Activated gamma-delta T cell (primary cell): ENCODE measurements around the gene MAN2A2.

Source experiments
- DNase-seq: peaks from one replicate; lab custom pipeline; 2025; lab: John Stamatoyannopoulos, UW
- total RNA-seq, 2 donors: gene quantifications; one replicate each; lab custom pipeline; 2026; lab: John Stamatoyannopoulos, UW

MAN2A2 gene
- 206 to 262 reads per million in 2 donors for total RNA-seq

- peak; percentile 47 for DNase-seq
Measured at GRCh38 chr15:90902840-90903732, at the start of gene MAN2A2. Gene MAN2A2, plus strand, starts transcription at chr15:90903302. Its CDS starts 906 bp downstream, at chr15:90904208.

GRCh38 chr15:90855139-90855538, 48.0 kb upstream of the MAN2A2 start:
- no peak for DNase-seq

- DNase-seq, result no peak
Measured at GRCh38 chr15:90857337-90857736, 45.8 kb upstream of the MAN2A2 start.

DNA sequence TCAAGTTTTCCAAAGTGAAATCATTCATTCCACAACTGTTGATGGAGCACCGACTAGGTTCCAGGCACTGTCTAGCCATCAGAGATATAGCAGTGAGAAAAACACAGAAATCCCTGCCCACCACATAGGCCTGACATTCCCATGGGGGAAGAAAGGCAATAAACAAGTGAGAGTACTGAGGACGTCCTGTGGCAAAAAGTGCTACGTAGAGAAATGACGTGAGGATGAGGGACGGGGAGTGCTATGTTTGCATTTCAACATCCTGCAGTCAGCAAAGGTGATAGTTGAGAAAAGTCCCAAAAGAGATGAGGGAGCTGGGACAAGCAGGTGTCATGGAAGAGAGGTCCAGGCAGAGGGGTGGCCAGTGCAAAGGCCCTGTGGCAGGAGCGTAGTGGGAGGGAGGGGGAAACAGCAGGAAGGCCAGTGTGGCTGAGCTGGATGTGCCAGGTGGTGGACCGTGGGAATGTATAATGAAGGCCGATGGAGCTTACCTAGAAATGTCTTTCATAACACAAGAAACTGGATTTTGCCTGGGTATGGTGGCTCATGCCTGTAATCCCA, 45.1 kb upstream of the MAN2A2 start:
- no peak for DNase-seq

DNA sequence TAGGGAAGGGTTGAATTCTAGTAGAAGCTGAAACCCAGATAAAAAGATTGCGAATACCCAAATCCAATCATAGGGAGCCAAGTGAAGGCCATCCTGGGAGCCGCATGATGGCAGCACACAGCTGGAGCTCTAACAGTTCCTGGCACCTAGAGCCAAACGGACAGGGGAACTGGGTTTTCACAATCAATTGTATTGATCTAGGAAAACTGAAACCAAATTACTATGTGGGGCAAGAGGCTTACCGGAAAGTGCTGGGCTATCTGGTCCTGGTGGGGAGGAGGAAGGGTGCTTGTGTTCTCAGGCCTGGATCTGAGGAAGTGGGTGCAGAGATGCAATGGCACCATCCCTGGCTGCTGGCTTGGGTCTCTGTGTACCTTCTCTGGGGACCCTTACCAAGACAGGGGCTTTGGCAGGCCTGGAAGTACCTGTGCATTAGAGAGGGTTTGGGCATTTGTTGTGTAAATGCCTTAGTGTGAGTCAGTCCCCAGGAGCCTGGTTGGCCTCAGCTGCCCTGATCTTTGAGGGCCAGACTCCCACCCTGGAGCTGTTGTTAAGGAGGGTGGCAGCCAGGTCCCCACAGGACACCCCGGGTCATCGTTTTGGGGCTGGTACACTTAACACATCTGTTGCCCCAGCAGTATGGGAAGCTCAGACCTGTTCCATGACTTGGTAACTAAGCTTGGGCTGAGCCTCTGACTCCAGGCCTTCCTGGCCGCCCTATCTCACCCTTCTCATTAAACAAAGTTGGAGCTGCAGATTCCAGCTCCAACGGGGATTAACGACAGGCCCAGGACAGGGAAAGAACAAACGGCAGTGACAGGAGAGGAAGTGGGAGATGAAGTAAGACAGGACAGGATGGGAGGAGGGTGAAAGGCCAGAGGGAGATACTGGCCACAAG, 43.6 kb upstream of the MAN2A2 start:
- DNase-seq, result no peak

- DNase-seq, result no peak
Measured at GRCh38 chr15:90860450-90860849, 42.7 kb upstream of the MAN2A2 start.

- DNase-seq, result no peak
Measured at GRCh38 chr15:90860942-90861675, 42.0 kb upstream of the MAN2A2 start.

DNA sequence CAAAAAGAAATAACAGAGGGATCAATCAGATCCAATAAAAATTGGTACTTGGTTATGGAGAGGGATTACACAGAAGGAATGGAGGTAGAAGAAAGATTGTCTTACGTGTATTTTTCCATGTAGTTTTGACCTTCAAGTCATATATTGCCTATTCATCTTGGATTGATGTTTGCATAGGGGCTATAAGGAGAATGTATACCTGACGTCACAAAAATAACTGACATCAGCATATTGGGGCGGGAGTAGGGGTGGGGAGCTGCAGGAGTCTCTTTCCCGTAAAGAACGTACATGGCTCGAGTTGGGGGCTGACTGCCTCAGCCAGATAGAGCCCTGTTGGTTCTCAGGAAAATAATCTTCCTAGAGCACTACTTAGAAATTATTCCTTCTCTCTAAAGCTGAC, 40.6 kb upstream of the MAN2A2 start:
- DNase-seq, result no peak

- no peak for DNase-seq
Measured at GRCh38 chr15:90862964-90863778, 39.9 kb upstream of the MAN2A2 start.

- no peak for DNase-seq
Measured at GRCh38 chr15:90863987-90864386, 39.1 kb upstream of the MAN2A2 start.

DNA sequence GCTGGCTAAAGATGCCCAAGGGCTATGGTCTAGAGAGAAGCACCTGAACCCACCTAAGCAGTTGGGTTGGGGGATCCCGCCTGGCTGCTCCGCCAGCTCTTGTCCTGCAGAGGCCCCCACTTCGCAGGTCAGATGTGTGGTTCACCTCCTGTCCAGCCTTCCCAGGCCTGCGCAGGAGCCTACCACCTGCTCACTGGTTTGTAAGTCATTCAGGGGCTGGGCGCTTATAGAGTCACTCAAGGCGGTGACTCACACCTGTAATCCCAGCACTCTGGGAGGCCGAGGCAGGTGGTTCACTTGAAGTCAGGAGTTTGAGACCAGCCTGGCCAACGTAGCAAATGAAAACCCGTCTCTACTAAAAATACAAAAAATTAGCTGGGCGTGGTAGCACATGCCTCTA, 38.6 kb upstream of the MAN2A2 start:
- no peak for DNase-seq

- no peak for DNase-seq
Measured at GRCh38 chr15:90865702-90866101, 37.4 kb upstream of the MAN2A2 start.

GRCh38 chr15:90866161-90866715, 36.9 kb upstream of the MAN2A2 start:
- DNase-seq, result no peak

- no peak for DNase-seq
Measured at GRCh38 chr15:90866800-90867199, 36.3 kb upstream of the MAN2A2 start.

- DNase-seq, result no peak
Measured at GRCh38 chr15:90868261-90868689, 34.8 kb upstream of the MAN2A2 start, which contains the start of gene FURIN. Gene FURIN, plus strand, starts transcription at chr15:90868588. Its CDS starts 7,153 bp downstream, at chr15:90875741.

- DNase-seq, result no peak
Measured at GRCh38 chr15:90869140-90869541, 34.0 kb upstream of the MAN2A2 start.

DNA sequence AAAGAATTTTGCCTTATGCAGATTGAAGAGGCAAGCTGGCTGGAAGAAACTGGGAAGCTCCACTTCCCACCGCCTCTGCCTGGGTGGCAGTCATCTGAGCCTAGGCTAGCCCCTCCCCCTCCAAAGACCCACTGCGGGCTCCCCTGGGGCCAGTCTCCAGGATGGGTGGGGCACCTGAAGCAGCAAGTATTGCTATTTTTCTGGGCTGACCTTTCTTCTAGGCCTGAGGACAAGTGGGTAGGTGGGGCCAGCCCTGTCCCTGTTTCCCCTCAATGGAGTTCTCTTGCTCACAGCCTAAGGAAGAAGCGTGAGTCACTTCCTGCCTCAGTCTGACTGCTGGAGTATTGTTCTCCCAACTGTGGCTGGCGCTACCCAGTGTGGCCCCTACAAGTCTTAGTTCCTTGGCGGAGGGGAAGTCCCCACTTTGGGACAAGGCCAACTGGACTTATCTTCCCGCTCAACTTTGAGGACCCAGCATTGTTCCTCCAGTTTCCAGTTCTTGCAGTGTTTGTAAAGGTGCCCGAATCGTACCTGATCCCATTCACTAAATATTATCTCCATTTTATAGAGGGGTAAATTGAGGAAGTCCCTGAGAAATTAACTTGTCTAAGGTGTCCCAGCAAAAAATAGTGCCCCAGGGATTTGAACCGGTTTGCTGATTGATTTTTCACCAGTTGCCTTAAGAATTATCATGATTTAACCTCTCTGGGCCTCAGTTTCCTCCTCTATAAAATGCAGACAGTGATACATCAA, 33.3 kb upstream of the MAN2A2 start:
- no peak for DNase-seq

GRCh38 chr15:90870354-90871138, 32.6 kb upstream of the MAN2A2 start:
- no peak for DNase-seq
